Endothelial cell of umbilical vein (primary cell): Measurements from ENCODE around the gene ADGRL3. TPM values are rescaled to one million over a fixed set of nuclear protein-coding genes. Genes with fewer than 3 reads are reported as not detected.
"Not testable (repeated sequence)": the region's sequence is repeated elsewhere in the genome, so short reads cannot be mapped to it uniquely, and the experiment has no call there.

Experiments
- BruUV-seq: library from RNA; stranded (reverse); fragments of 400-500 nt; replicated peaks from 2 replicates; lab custom pipeline; 2021; lab: Mats Ljungman, UMichigan
- CTCF ChIA-PET: fragments of 300-600, 350-600 bp; sonication (Branson Sonifier 250); formaldehyde crosslinking; loops from one replicate; lab custom pipeline; 2021; ENCODE audit warnings: antibody characterized with exemption, inconsistent platforms; lab: Charles Lee
- POLR2A ChIA-PET: fragments of 300-600, 350-600 bp; sonication (Branson Sonifier 250); formaldehyde crosslinking; loops from one replicate; lab custom pipeline; 2021; ENCODE audit warnings: antibody characterized with exemption, inconsistent platforms; lab: Charles Lee
- DNase-seq: peaks from one replicate; pipeline ENCODE4 v3.0.0-alpha.2; 2011; ENCODE audit warnings: low read depth, low spot score
- FAIRE-seq: peaks from 2 replicates; lab custom pipeline; 2011; peaks lifted over from hg19 to GRCh38; lab: Jason Lieb, UNC
- H2AFZ ChIP-seq: 2 replicates; pipeline ENCODE4 v1.6.0; 2012; ENCODE audit warnings: low read depth, low read length, control low read depth, inconsistent platforms
- H3K27ac ChIP-seq: 2 replicates; pipeline ENCODE4 v1.5.1; 2011; ENCODE audit warnings: low read depth, mild to moderate bottlenecking, control low read depth, low read length, moderate library complexity; ENCODE audit not compliant: insufficient read depth
- H3K27me3 ChIP-seq, 2 experiments: 2 replicates each; pipeline versions ENCODE4 v1.6.0 to v1.6.1; 2011; ENCODE audit warnings: low read length in 2 of 2, mixed read lengths in 1 of 2; ENCODE audit not compliant: control insufficient read depth in 2 of 2, insufficient read depth in 2 of 2
- H3K36me3 ChIP-seq, 2 experiments: 2 replicates in 1 of 2; 3 replicates in 1 of 2; pipeline ENCODE4 v1.5.1; 2011; ENCODE audit warnings: low read length in 2 of 2, mild to moderate bottlenecking in 1 of 2, moderate library complexity in 1 of 2; ENCODE audit not compliant: control insufficient read depth in 2 of 2, insufficient read depth in 2 of 2; ENCODE audit errors: extremely low read depth in 1 of 2
- H3K4me1 ChIP-seq: 3 replicates; pipeline ENCODE4 v1.5.1; 2011; ENCODE audit warnings: mild to moderate bottlenecking, low read length; ENCODE audit not compliant: control insufficient read depth, insufficient read depth; ENCODE audit errors: extremely low read depth
- H3K4me2 ChIP-seq: 2 replicates; pipeline ENCODE4 v1.6.1; 2011; ENCODE audit warnings: low read length, control low read depth, mixed read lengths; ENCODE audit not compliant: insufficient read depth
- H3K4me3 ChIP-seq, 3 experiments: fragments of 200-600 bp in 1 of 3; sonication (generic), shearing (Covaris generic) in 1 of 3; replicated peaks in 1 of 3; 2 replicates each; pipeline ENCODE4 v1.5.1; 2011 to 2016; ENCODE audit warnings: control low read depth in 3 of 3, low read length in 3 of 3, mild to moderate bottlenecking in 2 of 3, inconsistent platforms in 1 of 3, low read depth in 1 of 3, moderate library complexity in 1 of 3; ENCODE audit not compliant: insufficient read depth in 1 of 3
- H3K79me2 ChIP-seq: 2 replicates; pipeline ENCODE4 v1.6.0; 2012; ENCODE audit warnings: low read length, inconsistent platforms; ENCODE audit not compliant: control insufficient read depth, insufficient read depth
- H3K9ac ChIP-seq: replicated peaks from 2 replicates; pipeline ENCODE3; 2011; ENCODE audit warnings: low read length, control low read depth; ENCODE audit not compliant: insufficient read depth; ENCODE audit errors: extremely low read depth
- H3K9me1 ChIP-seq: replicated peaks from 3 replicates; pipeline ENCODE4 v1.6.0; 2011; ENCODE audit warnings: mild to moderate bottlenecking, low read length; ENCODE audit not compliant: control insufficient read depth, insufficient read depth; ENCODE audit errors: extremely low read depth
- H3K9me3 ChIP-seq: replicated peaks from 2 replicates; pipeline ENCODE4 v1.5.1; 2012; ENCODE audit warnings: low read length, inconsistent platforms; ENCODE audit not compliant: control insufficient read depth, insufficient read depth
- H4K20me1 ChIP-seq: replicated peaks from 2 replicates; pipeline ENCODE3; 2011; ENCODE audit warnings: mild to moderate bottlenecking, low read length; ENCODE audit not compliant: control insufficient read depth, insufficient read depth; ENCODE audit errors: extremely low read depth
- CTCF ChIP-seq, 2 donors: IDR thresholded peaks; 1 replicate in 1 of 2; 2 replicates in 1 of 2; pipeline ENCODE4 v1.5.1; 2011; ENCODE audit warnings: low read length in 2 of 2, mild to moderate bottlenecking in 2 of 2, moderate library complexity in 2 of 2, control low read depth in 1 of 2, inconsistent platforms in 1 of 2, low read depth in 1 of 2; ENCODE audit not compliant: insufficient read depth in 1 of 2; ENCODE audit errors: extremely low read depth in 1 of 2
- EZH2 ChIP-seq: IDR thresholded peaks from 2 replicates; pipeline ENCODE4 v1.6.1; 2012; ENCODE audit warnings: borderline replicate concordance, low read depth, mild to moderate bottlenecking, moderate library complexity, low read length, inconsistent platforms; ENCODE audit not compliant: severe bottlenecking
- FOS ChIP-seq: IDR thresholded peaks from 2 replicates; pipeline ENCODE4 v1.6.1; 2011; ENCODE audit warnings: mild to moderate bottlenecking, low read length, moderate library complexity, borderline replicate concordance; ENCODE audit not compliant: insufficient read depth
- GATA2 ChIP-seq: IDR thresholded peaks from 2 replicates; pipeline ENCODE4 v1.7.0; 2011; ENCODE audit warnings: low read depth, mild to moderate bottlenecking, moderate library complexity, mixed read lengths, low read length; ENCODE audit not compliant: insufficient read length, insufficient read depth
- JUN ChIP-seq: IDR thresholded peaks from 2 replicates; pipeline ENCODE4 v1.6.1; 2011; ENCODE audit warnings: borderline replicate concordance, low read depth; ENCODE audit not compliant: insufficient read length, insufficient read depth
- MAX ChIP-seq: IDR thresholded peaks from 2 replicates; pipeline ENCODE4 v1.6.1; 2011; ENCODE audit not compliant: insufficient read depth, insufficient read length
- MYC ChIP-seq: IDR thresholded peaks from one replicate; pipeline ENCODE4 v1.6.1; 2011; ENCODE audit warnings: mild to moderate bottlenecking, low read depth, low read length
- POLR2A ChIP-seq: IDR thresholded peaks from 2 replicates; pipeline ENCODE4 v1.6.1; 2012; ENCODE audit warnings: low read depth, mild to moderate bottlenecking, control low read depth, low read length
- POLR2AphosphoS5 ChIP-seq: IDR thresholded peaks from 2 replicates; pipeline ENCODE4 v1.6.1; 2012; ENCODE audit warnings: low read depth, mild to moderate bottlenecking, control low read depth, low read length, moderate library complexity; ENCODE audit not compliant: insufficient read depth
- dilution Hi-C: fragments of 300-500 bp; cut with MboI; formaldehyde crosslinking; loops from one replicate; pipeline ENCODE4 v1.15.0; 2019; ENCODE audit warnings: low sequenced_read_pairs; ENCODE audit not compliant: extremely low pct_ligation_motif_present
- intact Hi-C: fragments of 100-400 bp; cut with micrococcal nuclease; formaldehyde crosslinking; loops from one replicate; pipeline ENCODE4 v1.10.0; 2022
- polyA plus RNA-seq, 4 experiments: library from polyadenylated mRNA; depleted of rRNA in 3 of 4; stranded (reverse) in 3 of 4; unstranded in 1 of 4; fragments of >200 nt; gene quantifications; 2 replicates each; pipeline versions ENCODE4 v1.2.1 to v1.2.3, GENCODE V29; 2011 to 2012; ENCODE audit warnings: missing spikeins in 1 of 4
- total RNA-seq: library from RNA; stranded (reverse); gene quantifications from 2 replicates; pipeline ENCODE4 v1.2.3, GENCODE V29; 2021

Gene ADGRL3
- total and polyA plus RNA-seq, 2 donors (not counting 3 experiments of a cell fraction or from before 2014, with no cell fraction given) = not detected

- no peaks in the 10 kb centered on the region for H3K9me3 ChIP-seq
- dilution Hi-C loops = no loop called here
- no peaks in the 10 kb centered on the region for H3K4me1 ChIP-seq
- DNase-seq (no peak), FAIRE-seq (no peak)
- BruUV-seq = no TSS peak
- no peak for TF ChIP-seq FOS
- TF ChIP-seq POLR2AphosphoS5 = no peak
- no peak for TF ChIP-seq POLR2A
- TF ChIP-seq MYC = no peak
- TF ChIP-seq EZH2 = no peak
- no peak for TF ChIP-seq JUN
- TF ChIP-seq MAX = no peak
- no peak for TF ChIP-seq CTCF (IDR thresholded peaks at IDR 0.05; ENCODE audit: extremely low read depth in 1 of 2, insufficient read depth in 1 of 2, low read depth in 1 of 2, low read length in 2 of 2)
- TF ChIP-seq GATA2 = no peak
- no peaks in the 10 kb centered on the region for H3K36me3 ChIP-seq
- H3K9me1 ChIP-seq = no peaks in the 10 kb centered on the region
- H3K27me3 ChIP-seq = no peaks in the 10 kb centered on the region
- no peak overlapping the region for H3K27ac ChIP-seq
- intact Hi-C loops = no loop called here
- H2AFZ ChIP-seq = no peak overlapping the region
- H3K4me3 ChIP-seq = no peak overlapping the region
- ChIA-PET CTCF (no interaction called here), POLR2A (no interaction called here)
- no peaks in the 10 kb centered on the region for H3K79me2 ChIP-seq
- no peak overlapping the region for H3K9ac ChIP-seq
- no peak overlapping the region for H3K4me2 ChIP-seq
- H4K20me1 ChIP-seq = no peaks in the 10 kb centered on the region
Measured at GRCh38 chr4:61638591-61638990, 438.5 kb downstream of the ADGRL3 start.

GRCh38 chr4:61646746-61647350 lies 446.7 kb downstream of the ADGRL3 start:
- intact Hi-C loops, H3K27me3 ChIP-seq, H3K9me1 ChIP-seq, POLR2A ChIA-PET, H3K27ac ChIP-seq, H3K9me3 ChIP-seq, H3K9ac ChIP-seq, H3K4me1 ChIP-seq, H3K4me2 ChIP-seq, dilution Hi-C loops, H2AFZ ChIP-seq, DNase-seq, FAIRE-seq, BruUV-seq, H3K79me2 ChIP-seq, H3K36me3 ChIP-seq, H3K4me3 ChIP-seq, CTCF ChIA-PET, H4K20me1 ChIP-seq: not testable (repeated sequence)
